Measurements from ENCODE around the gene FARS2.

- TF ChIP-seq POLR2AphosphoS5 (IDR thresholded peaks at IDR 0.05) (no peak), CTCF (IDR thresholded peaks at IDR 0.05 in 8 of 11, conservative IDR thresholded peaks at IDR 0.05 in 3 of 11) (no peak)
Measured at GRCh38 chr6:5674141-5674540, 412.8 kb downstream of the FARS2 start.

All from spleen (tissue), 7 donors.